ENCODE results near the gene RAPGEF5.

RAPGEF5 gene

DNA sequence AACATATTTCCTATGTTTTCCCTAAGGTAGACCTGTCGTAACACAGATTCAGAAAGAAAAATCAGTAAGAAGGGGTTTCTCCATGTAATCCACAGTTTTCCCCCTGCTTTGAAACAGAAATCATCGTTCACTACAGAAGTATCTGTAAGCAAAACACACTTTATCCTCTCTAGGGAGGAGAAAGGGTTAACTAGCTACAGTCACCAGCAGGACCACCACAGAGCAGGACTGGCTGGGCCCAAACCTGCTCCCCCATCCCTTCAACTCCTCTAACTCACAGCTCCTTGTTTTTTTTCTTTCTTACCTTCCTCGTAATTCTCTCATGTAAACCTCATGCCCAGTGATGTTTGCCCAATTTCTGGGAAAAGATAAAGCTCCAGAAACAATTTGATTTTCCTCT, 167.7 kb downstream of the RAPGEF5 start:
- no peak overlapping the region for H2AFZ ChIP-seq (ENCODE audit: low read depth, low read length)
- no peak overlapping the region for H3K4me3 ChIP-seq (ENCODE audit: low read length)
- H3K27me3 ChIP-seq (ENCODE audit: insufficient read depth, low read length): no peaks in the 10 kb centered on the region
- H3K4me1 ChIP-seq (ENCODE audit: insufficient read depth, low read length): peaks cover 25% of the 10 kb centered on the region
- no peaks in the 10 kb centered on the region for H3K9me3 ChIP-seq (ENCODE audit: low read length)
- H3K36me3 ChIP-seq (ENCODE audit: insufficient read depth, low read length): no peaks in the 10 kb centered on the region

DNA sequence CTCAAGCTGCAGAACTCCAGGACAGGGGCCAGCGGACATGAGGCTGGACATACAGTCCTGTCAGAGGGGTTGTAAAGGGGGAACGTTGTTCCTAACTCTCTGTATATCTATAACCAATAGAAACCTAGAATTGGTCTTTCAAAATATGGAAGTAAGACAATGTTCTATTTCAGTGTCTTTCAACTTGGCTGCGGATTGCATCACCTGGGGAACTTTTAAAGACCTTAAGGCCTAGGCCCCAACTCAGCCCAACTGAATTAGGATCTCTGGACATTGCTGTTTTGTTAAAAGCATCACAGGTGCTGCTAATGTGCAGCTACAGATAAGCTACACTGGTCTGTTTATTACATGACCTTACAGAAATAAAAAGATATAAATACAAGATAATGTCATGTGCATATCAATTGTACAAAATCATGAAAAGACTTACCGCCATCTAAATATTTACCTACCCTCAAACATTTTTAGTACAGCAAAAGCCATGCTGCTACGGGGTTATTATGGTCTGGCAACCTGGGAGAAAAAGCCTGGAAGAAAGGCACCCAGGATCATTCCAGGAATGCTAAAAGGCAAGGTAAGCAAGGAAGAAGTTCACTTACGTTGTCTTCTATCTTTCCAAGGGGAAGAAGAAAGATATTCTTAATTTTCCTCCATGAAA, 169.1 kb downstream of the RAPGEF5 start:
- H3K27me3 ChIP-seq (ENCODE audit: insufficient read depth, low read length): no peaks in the 10 kb centered on the region
- no peak overlapping the region for H2AFZ ChIP-seq (ENCODE audit: low read depth, low read length)
- H3K9me3 ChIP-seq (ENCODE audit: low read length): no peaks in the 10 kb centered on the region
- no peak overlapping the region for H3K4me3 ChIP-seq (ENCODE audit: low read length)
- H3K4me1 ChIP-seq (ENCODE audit: insufficient read depth, low read length): peaks cover 11% of the 10 kb centered on the region
- no peaks in the 10 kb centered on the region for H3K36me3 ChIP-seq (ENCODE audit: insufficient read depth, low read length)

DNA sequence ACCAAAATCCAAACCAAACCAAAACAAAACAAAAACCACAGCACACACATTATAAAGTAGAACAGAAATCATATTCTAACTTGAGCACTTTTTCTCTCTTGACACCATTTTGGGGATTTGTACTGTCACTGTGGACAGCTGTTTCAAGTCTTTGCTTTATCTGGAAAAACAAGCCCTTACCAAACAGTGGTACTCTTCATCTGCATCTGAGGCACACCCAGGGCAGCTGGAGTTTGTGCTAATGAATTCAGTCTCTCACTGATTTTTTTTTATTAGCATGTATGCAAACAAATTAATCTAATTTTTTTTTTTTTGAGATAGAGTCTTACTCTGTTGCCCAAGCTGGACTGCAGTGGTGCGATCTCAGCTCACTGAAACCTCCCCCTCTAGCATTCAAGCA, 171.4 kb downstream of the RAPGEF5 start:
- H2AFZ ChIP-seq (ENCODE audit: low read depth, low read length): no peak overlapping the region
- H3K9me3 ChIP-seq (ENCODE audit: low read length): no peaks in the 10 kb centered on the region
- H3K4me1 ChIP-seq (ENCODE audit: insufficient read depth, low read length): peaks cover 13% of the 10 kb centered on the region
- H3K4me3 ChIP-seq (ENCODE audit: low read length): no peak overlapping the region
- H3K36me3 ChIP-seq (ENCODE audit: insufficient read depth, low read length): no peaks in the 10 kb centered on the region
- H3K27me3 ChIP-seq (ENCODE audit: insufficient read depth, low read length): no peaks in the 10 kb centered on the region

DNA sequence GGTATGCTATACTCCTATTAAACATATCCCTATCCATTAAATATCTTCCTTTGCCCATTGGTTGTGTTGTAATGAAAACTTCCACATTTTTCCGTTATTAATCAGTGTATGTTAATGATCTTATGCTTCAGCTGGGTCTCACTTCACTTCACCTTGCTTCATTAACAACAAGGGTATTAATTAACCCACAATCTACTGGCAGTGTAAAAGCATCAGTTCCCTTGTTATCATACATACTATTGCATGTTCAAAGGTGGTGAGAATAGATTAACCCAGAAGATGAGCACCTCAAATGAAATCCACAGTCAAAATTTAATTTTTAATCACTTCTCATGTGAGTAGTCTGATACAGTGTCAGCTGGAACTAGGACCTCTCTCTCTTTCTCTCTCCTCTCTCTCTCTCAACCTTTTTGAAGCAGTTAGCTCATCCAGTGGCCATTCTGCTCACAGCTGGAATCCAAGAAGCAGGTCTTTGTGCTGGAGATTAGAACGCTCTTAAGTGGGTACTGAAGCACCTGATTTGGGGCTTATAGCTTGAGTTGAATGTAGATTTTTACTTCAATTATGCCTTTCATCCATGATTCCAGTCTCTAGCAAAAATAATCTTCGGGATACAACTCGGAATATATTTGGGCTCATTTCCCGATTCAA, 172.3 kb downstream of the RAPGEF5 start:
- no peak overlapping the region for H2AFZ ChIP-seq (ENCODE audit: low read depth, low read length)
- H3K27me3 ChIP-seq (ENCODE audit: insufficient read depth, low read length): no peaks in the 10 kb centered on the region
- H3K36me3 ChIP-seq (ENCODE audit: insufficient read depth, low read length): no peaks in the 10 kb centered on the region
- peaks cover 12% of the 10 kb centered on the region for H3K4me1 ChIP-seq (ENCODE audit: insufficient read depth, low read length)
- no peaks in the 10 kb centered on the region for H3K9me3 ChIP-seq (ENCODE audit: low read length)
- H3K4me3 ChIP-seq (ENCODE audit: low read length): no peak overlapping the region

DNA sequence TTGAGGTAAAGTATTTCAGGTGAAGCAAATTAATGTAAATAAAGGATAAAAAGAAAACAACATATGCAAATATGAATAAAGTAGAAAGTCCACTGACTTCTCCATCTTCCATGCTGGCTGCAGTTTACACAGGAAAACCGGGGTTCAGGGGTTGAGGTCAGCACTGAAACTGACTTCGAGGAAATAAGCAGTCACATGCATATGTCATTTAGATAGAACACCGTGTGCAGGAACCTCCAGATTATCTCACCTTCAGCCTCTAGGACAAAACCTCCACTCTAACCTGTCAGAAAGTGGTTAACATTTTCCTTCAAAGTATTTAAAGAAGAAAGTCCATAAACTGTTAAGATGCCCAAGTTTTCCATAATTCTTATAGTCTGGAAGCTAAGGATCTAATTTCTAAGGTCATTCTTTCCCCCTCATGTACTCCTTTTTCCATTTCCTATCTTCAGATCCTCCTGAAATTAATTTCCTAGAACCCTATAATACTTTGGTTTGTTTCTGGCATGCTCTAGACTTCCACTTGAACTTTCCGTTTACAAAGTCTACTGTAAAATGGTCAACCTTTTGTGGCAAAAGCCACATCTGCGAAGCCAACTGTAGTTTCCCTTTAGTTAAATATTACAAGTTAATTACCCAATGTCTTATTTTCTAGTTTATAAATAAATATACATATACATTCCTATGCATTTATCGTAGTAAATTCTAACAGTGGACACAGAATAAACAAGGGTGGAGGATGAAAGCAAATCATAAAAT, 173.3 kb downstream of the RAPGEF5 start:
- Histone ChIP-seq H3K27me3 (ENCODE audit: insufficient read depth, low read length) (no peaks in the 10 kb centered on the region), H3K9me3 (ENCODE audit: low read length) (no peaks in the 10 kb centered on the region), H3K4me3 (ENCODE audit: low read length) (no peak overlapping the region), H2AFZ (ENCODE audit: low read depth, low read length) (no peak overlapping the region), H3K36me3 (ENCODE audit: insufficient read depth, low read length) (no peaks in the 10 kb centered on the region), H3K4me1 (ENCODE audit: insufficient read depth, low read length) (peaks cover 8% of the 10 kb centered on the region)

DNA sequence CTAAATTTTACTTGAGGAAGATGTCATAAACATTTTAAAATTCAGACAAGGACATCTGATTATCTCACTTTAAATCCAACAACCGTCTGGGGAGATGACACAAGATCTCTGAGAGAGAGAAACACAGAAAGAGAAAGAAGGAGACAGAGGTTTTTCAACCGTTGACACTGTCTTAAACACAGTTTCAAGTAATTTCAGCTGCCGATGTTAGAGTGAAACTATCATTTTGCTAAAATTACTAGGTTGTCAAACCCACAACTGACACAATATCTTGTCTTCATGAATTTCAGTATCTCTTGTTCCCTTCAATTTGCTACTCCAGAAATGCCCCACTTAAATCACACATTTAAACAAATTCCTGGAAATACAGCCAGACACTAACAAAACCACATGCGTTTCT, 174.8 kb downstream of the RAPGEF5 start:
- H3K9me3 ChIP-seq (ENCODE audit: low read length): no peaks in the 10 kb centered on the region
- H3K27me3 ChIP-seq (ENCODE audit: insufficient read depth, low read length): no peaks in the 10 kb centered on the region
- H3K4me3 ChIP-seq (ENCODE audit: low read length): no peak overlapping the region
- no peak overlapping the region for H2AFZ ChIP-seq (ENCODE audit: low read depth, low read length)
- no peaks in the 10 kb centered on the region for H3K36me3 ChIP-seq (ENCODE audit: insufficient read depth, low read length)
- H3K4me1 ChIP-seq (ENCODE audit: insufficient read depth, low read length): peaks cover 8% of the 10 kb centered on the region

DNA sequence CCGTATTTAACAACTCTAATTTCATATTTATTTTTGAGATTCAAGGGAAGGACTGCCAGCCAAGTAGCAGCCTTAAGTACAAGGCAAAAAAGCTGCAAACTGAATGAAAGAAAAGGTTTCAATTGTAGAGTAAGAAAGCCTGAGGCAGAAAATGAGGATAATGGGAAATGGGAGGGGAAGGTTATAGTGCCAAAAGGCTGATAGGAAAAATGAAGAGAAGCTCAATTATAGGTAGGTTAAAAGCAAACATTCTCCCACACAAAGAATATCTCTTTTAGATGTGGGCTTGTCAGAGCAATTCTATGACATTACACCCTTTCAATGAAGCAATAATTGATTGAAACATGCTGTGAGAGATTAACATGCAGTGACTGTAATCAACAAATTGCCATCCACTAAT, 175.3 kb downstream of the RAPGEF5 start:
- Histone ChIP-seq H2AFZ (ENCODE audit: low read depth, low read length) (no peak overlapping the region), H3K4me3 (ENCODE audit: low read length) (no peak overlapping the region), H3K4me1 (ENCODE audit: insufficient read depth, low read length) (peaks cover 8% of the 10 kb centered on the region)

DNA sequence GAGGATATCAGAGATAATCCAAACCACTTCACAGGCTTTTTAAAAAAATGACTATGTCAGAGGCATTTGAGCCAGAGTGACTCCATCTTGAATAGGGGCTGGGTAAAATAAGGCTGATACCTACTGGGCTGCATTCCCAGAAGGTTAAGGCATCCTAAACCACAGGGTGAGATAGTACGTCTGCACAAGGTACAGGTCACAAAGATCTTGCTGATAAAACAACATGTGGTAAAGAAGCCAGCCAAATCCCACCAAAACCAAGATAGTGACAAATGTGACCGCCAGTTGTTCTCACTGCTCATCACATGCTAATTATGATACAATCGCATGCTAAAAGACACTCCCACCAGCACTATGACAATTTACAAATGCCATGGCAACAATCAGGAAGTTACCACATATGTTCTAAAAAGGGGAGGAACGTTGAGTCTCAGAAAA, 177.5 kb downstream of the RAPGEF5 start:
- Histone ChIP-seq H3K27me3 (ENCODE audit: insufficient read depth, low read length) (no peaks in the 10 kb centered on the region), H3K9me3 (ENCODE audit: low read length) (peaks cover 1% of the 10 kb centered on the region), H3K36me3 (ENCODE audit: insufficient read depth, low read length) (no peaks in the 10 kb centered on the region), H3K4me3 (ENCODE audit: low read length) (no peak overlapping the region), H3K4me1 (ENCODE audit: insufficient read depth, low read length) (peaks cover 8% of the 10 kb centered on the region), H2AFZ (ENCODE audit: low read depth, low read length) (no peak overlapping the region)

More for the DNA sequence above, 175.3 kb downstream of the RAPGEF5 start:
- H3K36me3 ChIP-seq (ENCODE audit: insufficient read depth, low read length): no peaks in the 10 kb centered on the region
- no peaks in the 10 kb centered on the region for H3K27me3 ChIP-seq (ENCODE audit: insufficient read depth, low read length)
- H3K9me3 ChIP-seq (ENCODE audit: low read length): no peaks in the 10 kb centered on the region

DNA sequence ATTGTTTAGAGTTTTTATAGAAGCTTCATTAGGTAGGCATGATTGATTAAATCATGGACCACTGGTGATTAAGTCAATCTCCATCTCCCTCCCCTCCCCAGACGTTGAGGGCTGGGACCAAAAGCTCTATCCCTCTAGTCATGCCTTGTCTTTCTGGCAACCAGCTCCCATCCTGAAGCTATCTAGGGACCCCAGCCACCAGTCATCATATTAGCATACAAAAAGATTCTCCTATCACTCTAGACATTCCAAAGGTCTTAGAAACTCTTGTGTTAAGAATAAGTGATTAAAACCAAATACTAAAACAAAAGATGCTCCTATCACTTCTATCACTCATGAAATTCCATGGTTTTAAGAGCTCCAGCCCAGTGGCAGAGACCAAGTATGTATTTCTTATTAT, 178.2 kb downstream of the RAPGEF5 start:
- H3K9me3 ChIP-seq (ENCODE audit: low read length): peaks cover 1% of the 10 kb centered on the region
- no peaks in the 10 kb centered on the region for H3K27me3 ChIP-seq (ENCODE audit: insufficient read depth, low read length)
- H3K4me3 ChIP-seq (ENCODE audit: low read length): no peak overlapping the region
- H3K4me1 ChIP-seq (ENCODE audit: insufficient read depth, low read length): peaks cover 8% of the 10 kb centered on the region
- H2AFZ ChIP-seq (ENCODE audit: low read depth, low read length): no peak overlapping the region
- no peaks in the 10 kb centered on the region for H3K36me3 ChIP-seq (ENCODE audit: insufficient read depth, low read length)

DNA sequence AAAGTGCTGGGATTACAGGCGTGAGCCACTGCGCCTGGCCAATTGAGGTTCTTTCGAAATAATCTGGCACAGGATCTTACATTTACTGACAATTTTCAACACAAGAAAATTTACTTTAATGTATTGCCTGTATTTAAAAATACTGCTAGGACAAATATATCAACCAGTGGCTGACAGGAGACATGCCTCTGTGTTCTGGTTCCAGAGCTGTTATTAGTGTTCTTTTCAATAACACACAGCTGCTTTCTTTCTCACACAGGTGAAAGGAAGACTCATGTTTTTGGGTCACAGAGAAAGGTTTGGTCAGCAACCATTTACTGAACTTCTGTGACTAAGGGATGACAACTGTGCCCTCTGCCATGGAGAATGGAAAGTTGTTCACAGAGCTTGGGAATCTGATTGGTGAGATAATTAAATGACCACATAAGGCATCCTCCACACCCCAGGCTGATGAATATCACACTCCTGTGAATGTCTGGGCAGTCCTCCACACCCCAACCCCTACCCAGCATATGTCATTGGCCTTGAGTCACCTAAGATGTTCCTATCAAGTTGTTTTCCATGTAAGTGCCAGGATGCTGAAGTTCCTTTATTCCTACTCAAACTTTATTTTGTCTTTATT, 180.1 kb downstream of the RAPGEF5 start:
- no peak overlapping the region for H2AFZ ChIP-seq (ENCODE audit: low read depth, low read length)
- H3K4me1 ChIP-seq (ENCODE audit: insufficient read depth, low read length): peaks cover 7% of the 10 kb centered on the region
- no peaks in the 10 kb centered on the region for H3K36me3 ChIP-seq (ENCODE audit: insufficient read depth, low read length)
- no peaks in the 10 kb centered on the region for H3K27me3 ChIP-seq (ENCODE audit: insufficient read depth, low read length)
- H3K9me3 ChIP-seq (ENCODE audit: low read length): peaks cover 1% of the 10 kb centered on the region
- H3K4me3 ChIP-seq (ENCODE audit: low read length): no peak overlapping the region

DNA sequence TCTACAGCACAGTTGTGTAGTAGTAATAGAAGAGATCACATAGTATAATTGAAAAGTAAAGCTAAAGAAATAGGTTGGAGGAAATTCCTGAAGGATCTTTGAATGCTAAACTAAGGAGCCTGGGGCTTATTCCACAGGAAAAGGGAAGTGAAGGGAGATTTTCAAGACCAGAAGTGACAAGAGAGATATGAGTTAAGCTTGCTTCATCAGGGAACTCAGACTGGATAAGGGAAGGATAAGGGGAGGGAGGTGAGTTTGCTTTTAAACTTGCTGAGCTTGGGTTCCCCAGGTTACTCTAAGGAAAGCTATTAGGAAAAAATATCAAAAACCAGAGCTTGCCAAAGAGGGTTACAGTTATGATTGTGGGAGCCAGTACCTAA, 182.4 kb downstream of the RAPGEF5 start:
- Histone ChIP-seq H3K9me3 (ENCODE audit: low read length) (peaks cover 1% of the 10 kb centered on the region), H3K4me1 (ENCODE audit: insufficient read depth, low read length) (no peaks in the 10 kb centered on the region), H3K36me3 (ENCODE audit: insufficient read depth, low read length) (no peaks in the 10 kb centered on the region), H2AFZ (ENCODE audit: low read depth, low read length) (no peak overlapping the region), H3K27me3 (ENCODE audit: insufficient read depth, low read length) (no peaks in the 10 kb centered on the region), H3K4me3 (ENCODE audit: low read length) (no peak overlapping the region)

DNA sequence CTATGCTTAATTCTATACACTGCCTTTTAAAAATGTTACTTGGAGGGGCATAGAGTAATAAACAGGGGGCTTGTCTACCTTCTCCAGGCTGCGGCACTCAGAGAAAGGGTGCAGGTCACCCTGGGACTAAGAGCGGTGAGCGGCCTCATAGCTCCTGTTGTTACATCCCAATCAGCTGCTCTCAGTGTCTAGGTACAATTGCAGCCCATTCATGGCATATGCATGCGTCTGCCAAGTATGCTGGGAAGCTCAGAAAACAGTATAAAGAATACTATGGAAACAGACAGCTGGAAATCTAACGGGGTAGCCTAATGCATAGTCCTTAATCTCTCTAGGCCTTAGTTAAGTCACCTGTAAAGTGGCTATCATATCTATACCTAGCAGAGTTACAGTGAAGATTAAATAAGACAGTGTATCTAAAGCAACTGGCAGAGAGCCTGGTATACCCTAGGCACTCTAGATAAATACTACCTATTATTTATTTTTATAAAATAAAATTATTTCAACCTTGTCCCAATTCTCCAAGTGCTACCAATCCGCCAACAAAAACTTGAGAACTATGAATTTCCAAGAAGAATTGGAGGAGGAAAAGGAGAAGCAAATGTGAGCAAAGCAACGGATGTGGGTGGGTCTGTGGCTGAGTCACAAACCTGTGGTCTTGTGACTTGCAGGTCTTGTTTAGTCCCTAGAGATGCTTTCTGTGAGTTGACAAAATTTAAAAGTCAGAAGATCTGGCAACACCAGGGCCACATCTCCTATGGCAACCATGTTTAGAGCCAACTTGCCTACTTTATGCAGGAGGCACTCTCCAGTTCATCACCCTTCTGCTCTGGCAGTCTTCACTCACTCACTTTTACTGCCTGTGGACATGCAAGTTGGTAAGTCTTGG, 183.0 kb downstream of the RAPGEF5 start:
- no peak overlapping the region for H3K4me3 ChIP-seq (ENCODE audit: low read length)
- H2AFZ ChIP-seq (ENCODE audit: low read depth, low read length): no peak overlapping the region
- peaks cover 1% of the 10 kb centered on the region for H3K9me3 ChIP-seq (ENCODE audit: low read length)
- H3K4me1 ChIP-seq (ENCODE audit: insufficient read depth, low read length): no peaks in the 10 kb centered on the region
- H3K27me3 ChIP-seq (ENCODE audit: insufficient read depth, low read length): no peaks in the 10 kb centered on the region
- no peaks in the 10 kb centered on the region for H3K36me3 ChIP-seq (ENCODE audit: insufficient read depth, low read length)
